Esophagus muscularis mucosa (tissue), 4 donors: ENCODE data around the gene POLR2E. TPM values are rescaled to one million over a fixed set of nuclear protein-coding genes. Genes with fewer than 3 reads are reported as not detected.

ENCODE experiments used
- total RNA-seq, 4 donors: library from RNA; depleted of rRNA; stranded (reverse); fragments of >200 nt; gene quantifications; one replicate each; pipeline versions ENCODE4 v1.1.0 to v1.2.1, GENCODE V29; 2016

The POLR2E gene
- total RNA-seq, 4 donors from 2014 or later: 96.8 to 198 (median 135) TPM

Other genes starting within 250 kb of the POLR2E start
- gene ELANE, start 243.1 kb downstream of the POLR2E start, total RNA-seq: 1 to 10 TPM in 3 of 4 donors, under 1 TPM in 1; 0.45 to 3.3 (median 1.6) TPM
- 1,000 to 10,000 TPM in 1 of 4 donors, 100 to 1,000 TPM in 3; 298 to 1,068 (median 643) TPM for gene CFD, start 235.7 kb downstream of the POLR2E start, total RNA-seq
- gene MED16, start 202.2 kb downstream of the POLR2E start, total RNA-seq: 10 to 100 TPM; 26.3 to 50.9 (median 37.2) TPM
- gene RNU6-9, start 201.9 kb downstream of the POLR2E start, total RNA-seq: not detected
- 10 to 100 TPM; 32.0 to 52.5 (median 40.0) TPM for gene R3HDM4, start 182.2 kb downstream of the POLR2E start, total RNA-seq
- not detected for gene KISS1R, start 178.0 kb downstream of the POLR2E start, total RNA-seq
- gene ARID3A, start 169.3 kb downstream of the POLR2E start, total RNA-seq: 1 to 10 TPM; 2.9 to 8.4 (median 5.0) TPM
- 10 to 100 TPM in 3 of 4 donors, 1 to 10 TPM in 1; 9.9 to 30.3 (median 28.4) TPM for gene WDR18, start 111.0 kb downstream of the POLR2E start, total RNA-seq
- under 1 TPM in 2 of 4 donors, not detected in 2; 0.13 to 0.17 TPM for gene GRIN3B, start 95.0 kb downstream of the POLR2E start, total RNA-seq
- 100 to 1,000 TPM; 129 to 187 (median 160) TPM for gene TMEM259, start 74.3 kb downstream of the POLR2E start, total RNA-seq
- not detected for gene RNU6-2, start 73.9 kb downstream of the POLR2E start, total RNA-seq
- 10 to 100 TPM; 47.3 to 98.1 (median 81.3) TPM for gene CNN2, start 68.8 kb downstream of the POLR2E start, total RNA-seq
- gene ABCA7, start 55.3 kb downstream of the POLR2E start, total RNA-seq: 1 to 10 TPM; 3.9 to 9.5 (median 6.9) TPM
- gene ARHGAP45, start 28.2 kb downstream of the POLR2E start, total RNA-seq: 10 to 100 TPM; 17.8 to 28.3 (median 21.2) TPM
- 100 to 1,000 TPM; 338 to 386 (median 375) TPM for gene GPX4, start 8.6 kb upstream of the POLR2E start, total RNA-seq
- 100 to 1,000 TPM in 1 of 4 donors, 10 to 100 TPM in 3; 16.2 to 141 (median 30.5) TPM for gene SBNO2, start 78.9 kb upstream of the POLR2E start, total RNA-seq
- 10 to 100 TPM; 52.2 to 95.7 (median 73.2) TPM for gene STK11, start 110.4 kb upstream of the POLR2E start, total RNA-seq
- gene CBARP, start 142.6 kb upstream of the POLR2E start, total RNA-seq: 1 to 10 TPM in 1 of 4 donors, under 1 TPM in 2, not detected in 1; 0.58 to 1.0 (median 0.99) TPM
- gene ATP5F1D, start 146.4 kb upstream of the POLR2E start, total RNA-seq: 100 to 1,000 TPM in 2 of 4 donors, 10 to 100 TPM in 2; 77.5 to 140 (median 109) TPM
- 10 to 100 TPM; 20.3 to 72.2 (median 31.8) TPM for gene MIDN, start 153.2 kb upstream of the POLR2E start, total RNA-seq
- 100 to 1,000 TPM; 236 to 601 (median 429) TPM for gene CIRBP, start 174.0 kb upstream of the POLR2E start, total RNA-seq
- gene FAM174C, start 180.2 kb upstream of the POLR2E start, total RNA-seq: 10 to 100 TPM; 24.9 to 58.9 (median 43.6) TPM
- not detected for gene EFNA2, start 190.5 kb upstream of the POLR2E start, total RNA-seq